ENCODE data around the gene DNAH7. TPM values are rescaled to one million over a fixed set of nuclear protein-coding genes. Genes with fewer than 3 reads are reported as not detected.
"Not testable (repeated sequence)": the region's sequence is repeated elsewhere in the genome, so short reads cannot be mapped to it uniquely, and the experiment has no call there.

DNAH7 gene
- total and polyA plus RNA-seq, 9 of the 15 experiments (the other 6 are each of a cell fraction or from before 2014, with no cell fraction given), result 0.03 to 0.42 (median 0.18) TPM

- BruUV-seq (replicated peaks); H3K27ac ChIP-seq (ENCODE audit: extremely low read depth, low read depth, low read length); ATAC-seq; CTCF ChIA-PET (ENCODE audit: low intra/inter-chr PET ratio); H3K27me3 ChIP-seq (ENCODE audit: control insufficient read depth in 2 of 2, insufficient read depth in 2 of 2, low read length in 2 of 2); H3K4me1 ChIP-seq (replicated peaks in 1 of 2; ENCODE audit: control insufficient read depth in 2 of 2, insufficient read depth in 2 of 2, low read length in 2 of 2); intact Hi-C loops (cut with micrococcal nuclease); H4K20me1 ChIP-seq (replicated peaks; ENCODE audit: control insufficient read depth, insufficient read depth, low read length); H3K36me3 ChIP-seq (ENCODE audit: control insufficient read depth, insufficient read depth, low read length); POLR2A ChIA-PET; H3K9me1 ChIP-seq (ENCODE audit: control insufficient read depth, insufficient read depth, low read length); in situ Hi-C loops (cut with MboI); H3K4me2 ChIP-seq (ENCODE audit: insufficient read depth, low read length); H3K4me3 ChIP-seq; DNase-seq (ENCODE audit: extremely low read depth in 1 of 4, low spot score in 3 of 4); FAIRE-seq; H3K9ac ChIP-seq (ENCODE audit: insufficient read depth in 1 of 2, low read depth in 2 of 2, low read length in 2 of 2); H3K9me3 ChIP-seq (replicated peaks; ENCODE audit: control insufficient read depth, insufficient read depth, low read depth, low read length); H2AFZ ChIP-seq (ENCODE audit: low read depth, low read length): not testable (repeated sequence)
- TF ChIP-seq SPI1 (IDR thresholded peaks at IDR 0.05; ENCODE audit: borderline replicate concordance, low read depth, low read length), result peak; percentile 30; the same call in 1 of the 2 replicates
- WGBS (ENCODE audit: insufficient coverage, low coverage, missing lambda C conversion rate), result 49% methylated on average over 3 of the region's 3 CpGs
- peaks cover 34% of the 10 kb centered on the region for H3K79me2 ChIP-seq (ENCODE audit: control insufficient read depth, insufficient read depth, low read length)
Observed at GRCh38 chr2:195692531-195692930, 376.1 kb downstream of the DNAH7 start.

Other genes starting within 250 kb of the DNAH7 start
- gene STK17B, start 102.7 kb upstream of the DNAH7 start, total RNA-seq (2014; rRNA removed), result 8.2 and 8.5 TPM in 2 replicates
- 13.1 and 17.5 TPM in 2 replicates for gene STK17B, start 102.7 kb upstream of the DNAH7 start, total RNA-seq (2014; rRNA removed; fragmentation: Illumina TruSeq; extraction: Trizol)
- gene STK17B, start 102.7 kb upstream of the DNAH7 start, total RNA-seq (2015; rRNA removed; fragmentation: Illumina TruSeq; extraction: Trizol), result 15.2 and 17.7 TPM in 2 replicates
- 9.5 and 10.6 TPM in 2 replicates for gene STK17B, start 102.7 kb upstream of the DNAH7 start, total RNA-seq (2021)
- gene STK17B, start 102.7 kb upstream of the DNAH7 start, polyA plus RNA-seq (2011; rRNA removed), result 10.0 and 11.7 TPM in 2 replicates
- 6.6 and 7.6 TPM in 2 replicates for gene STK17B, start 102.7 kb upstream of the DNAH7 start, polyA plus RNA-seq (2014; fragmentation: Illumina TruSeq; extraction: Trizol)
- 1 to 10 TPM; 2.3 to 3.0 TPM for gene STK17B, start 102.7 kb upstream of the DNAH7 start, polyA plus RNA-seq (2014; fragmentation: Nextera tagmentation; extraction: Ambion mirVana)
- gene STK17B, start 102.7 kb upstream of the DNAH7 start, polyA plus RNA-seq (2014; rRNA removed), result 4.5 TPM in 2 replicates

Measured in K562 (cell line).